GM12891 (cell line): ENCODE results near the gene TH. TPM values are rescaled to one million over a fixed set of nuclear protein-coding genes. Genes with fewer than 3 reads are reported as not detected.

ENCODE experiments used
- DNase-seq: peaks from one replicate; pipeline ENCODE4 v3.0.0; 2011; ENCODE audit warnings: low spot score; ENCODE audit not compliant: insufficient read length
- FAIRE-seq: peaks from 2 replicates; lab custom pipeline; 2011; peaks lifted over from hg19 to GRCh38; lab: Jason Lieb, UNC
- PAX5 ChIP-seq: IDR thresholded peaks from 2 replicates; pipeline ENCODE4 v1.6.1; 2011; ENCODE audit warnings: low read length, moderate library complexity, mild to moderate bottlenecking; ENCODE audit not compliant: insufficient read depth, severe bottlenecking
- POLR2A ChIP-seq: IDR thresholded peaks from 2 replicates; pipeline ENCODE4 v1.6.1; 2011; ENCODE audit warnings: low read depth, low read length, control low read depth
- POLR2AphosphoS5 ChIP-seq: IDR thresholded peaks from 2 replicates; pipeline ENCODE4 v1.6.1; 2011; ENCODE audit warnings: low read depth, low read length, control low read depth
- POU2F2 ChIP-seq: IDR thresholded peaks from 2 replicates; pipeline ENCODE4 v1.6.1; 2011; ENCODE audit warnings: low read depth, mild to moderate bottlenecking, control low read depth, low read length, moderate library complexity
- SPI1 ChIP-seq: IDR thresholded peaks from 2 replicates; pipeline ENCODE4 v1.6.1; 2011; ENCODE audit warnings: low read depth, low read length, control low read depth
- TAF1 ChIP-seq: IDR thresholded peaks from 2 replicates; pipeline ENCODE4 v1.6.1; 2011; ENCODE audit warnings: low read depth, low read length, control low read depth
- polyA plus RNA-seq: library from polyadenylated mRNA; unstranded; fragments of >200 nt; gene quantifications from one replicate; pipeline ENCODE4 v1.2.1, GENCODE V29; 2012; ENCODE audit warnings: low read depth, missing spikeins, inconsistent platforms; ENCODE audit not compliant: missing spikeins

TH gene
- polyA plus RNA-seq = not detected

GRCh38 chr11:2171591-2172003 lies at the start of gene TH:
Gene TH, minus strand, starts transcription at chr11:2171815. Its CDS starts 29 bp downstream, at chr11:2171786.
- FAIRE-seq (no peak), DNase-seq (no peak)
- TF ChIP-seq SPI1 = no peak
- no peak for TF ChIP-seq POU2F2

- DNase-seq (no peak), FAIRE-seq (no peak)
- TF ChIP-seq PAX5 (no peak), TAF1 (no peak), POU2F2 (no peak), POLR2AphosphoS5 (no peak), SPI1 (no peak)
Measured at GRCh38 chr11:2221024-2221423, 49.4 kb upstream of the TH start.

- TF ChIP-seq POLR2AphosphoS5 (no peak), SPI1 (no peak), POU2F2 (no peak), TAF1 (no peak), POLR2A (no peak), PAX5 (no peak)
- DNase-seq = no peak
- no peak for FAIRE-seq
Measured at GRCh38 chr11:2220173-2220771, 48.7 kb upstream of the TH start.

GRCh38 chr11:2219318-2220017 lies 47.9 kb upstream of the TH start:
- DNase-seq (no peak), FAIRE-seq (no peak)
- no peak for TF ChIP-seq TAF1
- no peak for TF ChIP-seq SPI1
- no peak for TF ChIP-seq POLR2A
- no peak for TF ChIP-seq PAX5
- no peak for TF ChIP-seq POU2F2
- no peak for TF ChIP-seq POLR2AphosphoS5

- DNase-seq = no peak
- no peak for TF ChIP-seq SPI1
- TF ChIP-seq POLR2A = no peak
- no peak for TF ChIP-seq POU2F2
- no peak for TF ChIP-seq TAF1
- TF ChIP-seq PAX5 = no peak
- no peak for TF ChIP-seq POLR2AphosphoS5
- FAIRE-seq = no peak
Measured at GRCh38 chr11:2218031-2218633, 46.5 kb upstream of the TH start.

GRCh38 chr11:2217211-2218030 lies 45.8 kb upstream of the TH start:
- FAIRE-seq = no peak

GRCh38 chr11:2216400-2217064 lies 44.9 kb upstream of the TH start:
- FAIRE-seq = no peak
- TF ChIP-seq PAX5 (no peak), SPI1 (no peak), POU2F2 (no peak), TAF1 (no peak), POLR2A (no peak), POLR2AphosphoS5 (no peak)
- no peak for DNase-seq

More at GRCh38 chr11:2217211-2218030, 45.8 kb upstream of the TH start:
- DNase-seq = no peak
- TF ChIP-seq SPI1 (no peak), TAF1 (no peak), POLR2AphosphoS5 (no peak), PAX5 (no peak), POLR2A (no peak), POU2F2 (no peak)

- FAIRE-seq (no peak), DNase-seq (no peak)
Measured at GRCh38 chr11:2215561-2216399, 44.2 kb upstream of the TH start.

More at GRCh38 chr11:2215561-2216399, 44.2 kb upstream of the TH start:
- TF ChIP-seq TAF1 (no peak), POU2F2 (no peak), SPI1 (no peak), POLR2A (no peak), PAX5 (no peak), POLR2AphosphoS5 (no peak)
